Calu3 (cell line): ENCODE results near the gene PRODH. TPM values are rescaled to one million over a fixed set of nuclear protein-coding genes. Genes with fewer than 3 reads are reported as not detected.
"Not testable (repeated sequence)": the region's sequence is repeated elsewhere in the genome, so short reads cannot be mapped to it uniquely, and the experiment has no call there.

Experiments used
- BruUV-seq: library from RNA; stranded (reverse); fragments of 400-500 nt; replicated peaks from 2 replicates; lab custom pipeline; 2021; lab: Mats Ljungman, UMichigan
- CTCF ChIA-PET: fragments of 300-600 bp; sonication (Branson Sonifier 250); formaldehyde crosslinking; loops from one replicate; lab custom pipeline; 2022; ENCODE audit warnings: antibody characterized with exemption; lab: Charles Lee
- DNase-seq: peaks from one replicate; pipeline ENCODE4 v3.0.0; 2022
- H3K27ac Mint-ChIP-seq: one replicate; pipeline ENCODE4 v1.8.0; 2022; ENCODE audit warnings: mixed read lengths; ENCODE audit not compliant: unreplicated experiment
- H3K27me3 Mint-ChIP-seq: one replicate; pipeline ENCODE4 v1.8.0; 2022; ENCODE audit warnings: mixed read lengths; ENCODE audit not compliant: unreplicated experiment
- H3K36me3 Mint-ChIP-seq: one replicate; pipeline ENCODE4 v1.8.0; 2022; ENCODE audit warnings: mild to moderate bottlenecking, moderate library complexity, mixed read lengths; ENCODE audit not compliant: insufficient read depth, unreplicated experiment
- H3K4me1 Mint-ChIP-seq: one replicate; pipeline ENCODE4 v1.8.0; 2022; ENCODE audit warnings: mild to moderate bottlenecking, low read depth, mixed read lengths; ENCODE audit not compliant: unreplicated experiment
- H3K4me3 Mint-ChIP-seq: one replicate; pipeline ENCODE4 v1.8.0; 2022; ENCODE audit warnings: mild to moderate bottlenecking, low read depth, moderate library complexity, mixed read lengths; ENCODE audit not compliant: unreplicated experiment
- H3K9me3 Mint-ChIP-seq: one replicate; pipeline ENCODE4 v1.8.0; 2022; ENCODE audit warnings: low read depth, mixed read lengths; ENCODE audit not compliant: unreplicated experiment
- CTCF ChIP-seq: fragments of 200-600 bp; IDR thresholded peaks from one replicate; pipeline ENCODE4 v1.8.0; 2022; ENCODE audit warnings: antibody characterized with exemption; ENCODE audit not compliant: unreplicated experiment
- intact Hi-C: fragments of 100-400 bp; cut with micrococcal nuclease; formaldehyde crosslinking; loops from one replicate; pipeline ENCODE4 v1.10.0; 2022; ENCODE audit not compliant: unreplicated experiment
- total RNA-seq: library from RNA; stranded (reverse); gene quantifications from 2 replicates; pipeline ENCODE4 v1.2.3, GENCODE V29; 2022

Gene PRODH
- total RNA-seq, 1 experiment from 2014 or later, result 1.5 TPM

GRCh38 chr22:18956956-18957355 lies 20.9 kb upstream of the PRODH start:
- intact Hi-C loops, H3K4me3 Mint-ChIP-seq, DNase-seq, H3K27ac Mint-ChIP-seq, H3K36me3 Mint-ChIP-seq, H3K9me3 Mint-ChIP-seq, CTCF ChIA-PET, BruUV-seq: not testable (repeated sequence)
- Mint-ChIP-seq H3K4me1 (peaks cover 13% of the 10 kb centered on the region), H3K27me3 (peaks cover 18% of the 10 kb centered on the region)

GRCh38 chr22:18956121-18956895 lies 20.2 kb upstream of the PRODH start:
- DNase-seq, BruUV-seq, H3K27ac Mint-ChIP-seq, H3K9me3 Mint-ChIP-seq, intact Hi-C loops, H3K4me3 Mint-ChIP-seq, H3K36me3 Mint-ChIP-seq: not testable (repeated sequence)
- Mint-ChIP-seq H3K4me1 (peaks cover 13% of the 10 kb centered on the region), H3K27me3 (peaks cover 23% of the 10 kb centered on the region)
- CTCF ChIA-PET, result interaction anchor here (1.0 kb wide), 1 partner anchor 673 kb away, joined by 4 read pairs; no protein-coding TSS in a partner anchor

DNA sequence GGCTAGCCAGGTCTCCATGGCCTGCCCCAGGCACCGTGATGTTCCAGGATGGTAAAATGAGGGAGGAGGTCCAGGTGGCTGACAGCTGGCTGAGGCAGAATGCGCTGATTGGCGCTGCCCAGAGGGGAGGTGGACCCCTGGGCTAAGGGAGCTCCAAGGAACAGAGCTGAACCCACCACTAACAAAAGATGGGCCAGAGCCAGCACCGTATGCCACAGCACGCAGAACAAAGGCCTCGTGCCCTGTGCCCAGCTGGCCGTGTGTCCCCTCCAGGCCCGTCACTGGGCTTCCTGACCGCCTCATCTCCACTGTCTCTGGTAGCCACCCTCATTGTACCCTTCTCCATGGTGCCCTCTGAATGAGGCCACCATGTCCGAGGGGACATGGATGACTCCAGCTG lies 19.6 kb upstream of the PRODH start:
- H3K4me1 Mint-ChIP-seq, result peaks cover 13% of the 10 kb centered on the region
- no peak overlapping the region for H3K27ac Mint-ChIP-seq
- intact Hi-C loops, result no loop called here
- no TSS peak for BruUV-seq
- no peak overlapping the region for H3K4me3 Mint-ChIP-seq
- H3K9me3 Mint-ChIP-seq, result no peaks in the 10 kb centered on the region
- H3K36me3 Mint-ChIP-seq, result no peaks in the 10 kb centered on the region
- DNase-seq, result no peak
- peaks cover 29% of the 10 kb centered on the region for H3K27me3 Mint-ChIP-seq
- CTCF ChIA-PET, result interaction anchor here (1.0 kb wide), 1 partner anchor 674 kb away, joined by 4 read pairs; no protein-coding TSS in a partner anchor
- TF ChIP-seq CTCF, result no peak

DNA sequence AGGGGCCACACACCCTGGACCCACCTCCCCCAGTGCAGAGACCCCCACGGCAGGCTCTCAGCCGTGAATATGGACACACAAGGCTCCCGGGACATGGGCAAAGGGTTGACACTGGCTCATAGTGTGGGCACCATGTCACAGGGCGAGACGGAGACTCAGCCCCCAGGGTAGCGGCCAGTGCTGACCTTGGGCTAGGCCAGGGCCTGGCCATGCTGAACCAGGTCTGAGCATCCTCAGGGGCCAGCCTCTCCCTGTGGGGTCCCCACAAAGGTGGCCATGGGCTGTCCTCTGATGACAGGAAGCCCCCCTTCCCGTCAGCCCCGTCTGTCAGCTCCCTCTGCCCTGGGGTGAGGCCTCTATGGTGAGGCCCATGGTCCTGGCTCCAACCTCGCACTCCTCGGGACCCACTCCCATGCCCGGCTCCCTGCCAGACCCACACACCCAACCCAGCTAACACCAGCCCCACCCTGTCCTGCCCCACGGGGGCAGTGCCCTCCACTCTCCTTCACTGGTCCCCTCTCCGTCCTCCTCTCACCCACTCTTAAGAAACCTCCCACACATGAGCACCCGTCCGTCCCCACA lies 19.0 kb upstream of the PRODH start:
- intact Hi-C loops, result no loop called here
- H3K27ac Mint-ChIP-seq, result no peak overlapping the region
- no peaks in the 10 kb centered on the region for H3K36me3 Mint-ChIP-seq
- DNase-seq, result no peak
- CTCF ChIA-PET, result no interaction called here
- peaks cover 13% of the 10 kb centered on the region for H3K4me1 Mint-ChIP-seq
- no TSS peak for BruUV-seq
- H3K9me3 Mint-ChIP-seq, result no peaks in the 10 kb centered on the region
- H3K27me3 Mint-ChIP-seq, result peaks cover 35% of the 10 kb centered on the region
- no peak overlapping the region for H3K4me3 Mint-ChIP-seq
- TF ChIP-seq CTCF, result no peak

GRCh38 chr22:18954303-18954989 lies 18.4 kb upstream of the PRODH start:
- CTCF ChIA-PET, result not testable (repeated sequence)

GRCh38 chr22:18953128-18953527 lies 17.0 kb upstream of the PRODH start:
- BruUV-seq, intact Hi-C loops, H3K9me3 Mint-ChIP-seq, H3K36me3 Mint-ChIP-seq, H3K4me1 Mint-ChIP-seq, DNase-seq, H3K4me3 Mint-ChIP-seq, CTCF ChIA-PET, H3K27ac Mint-ChIP-seq: not testable (repeated sequence)
- peaks cover 41% of the 10 kb centered on the region for H3K27me3 Mint-ChIP-seq

More at GRCh38 chr22:18954303-18954989, 18.4 kb upstream of the PRODH start:
- H3K27me3 Mint-ChIP-seq, result peaks cover 41% of the 10 kb centered on the region
- H3K4me3 Mint-ChIP-seq, intact Hi-C loops, H3K9me3 Mint-ChIP-seq, H3K36me3 Mint-ChIP-seq, H3K27ac Mint-ChIP-seq, BruUV-seq: not testable (repeated sequence)
- peak; percentile 81 for DNase-seq
- peaks cover 13% of the 10 kb centered on the region for H3K4me1 Mint-ChIP-seq
- TF ChIP-seq CTCF, result peak; percentile 78
